ENCODE results near the gene TEAD4.
A peak's percentile ranks its signal among the peaks of the same experiment; 100 is the strongest.

The TEAD4 gene

DNA sequence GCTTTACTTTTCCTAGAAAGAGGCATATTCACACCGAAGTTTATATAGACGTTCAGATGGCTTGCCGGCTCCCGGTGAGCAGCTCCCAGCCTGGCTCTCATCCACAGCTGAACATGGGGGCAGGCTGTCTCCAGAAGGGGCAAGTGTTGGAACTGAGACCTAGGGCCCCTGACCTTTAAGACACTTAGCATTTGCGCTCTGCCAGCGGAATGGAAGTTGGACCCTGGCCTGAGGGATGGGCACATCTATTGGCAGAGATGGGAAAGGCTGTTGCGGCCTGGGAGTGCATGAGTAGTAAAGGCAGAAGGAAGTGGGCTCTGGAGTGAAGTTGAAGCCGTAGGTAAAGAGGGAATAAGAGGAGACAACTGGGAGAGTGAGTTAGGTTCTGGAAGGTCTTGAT lies 63.8 kb downstream of the TEAD4 start:
- DNase-seq (ENCODE audit: insufficient read length, low spot score), result no peak
- FAIRE-seq, result no peak

DNA sequence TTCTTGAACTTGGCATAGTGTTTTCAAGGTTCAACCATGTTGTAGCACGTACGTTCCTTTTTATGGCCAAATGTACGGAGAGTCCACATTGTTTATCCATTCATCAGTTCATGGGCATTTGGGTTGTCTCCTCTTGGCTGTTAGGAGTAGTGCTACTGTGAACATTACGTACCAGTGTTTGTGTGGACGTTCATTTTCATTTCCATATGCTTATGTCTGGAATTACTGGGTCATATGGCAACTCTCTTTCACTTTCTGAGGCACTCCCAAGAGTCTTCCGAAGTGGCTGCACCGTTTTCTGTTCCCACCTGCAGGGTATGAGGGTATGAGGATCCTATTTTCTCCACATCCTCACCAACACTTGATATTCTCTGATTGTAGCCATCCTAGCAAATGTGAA lies 68.9 kb downstream of the TEAD4 start:
- peak; percentile 68 for FAIRE-seq
- DNase-seq (ENCODE audit: insufficient read length, low spot score), result no peak

DNA sequence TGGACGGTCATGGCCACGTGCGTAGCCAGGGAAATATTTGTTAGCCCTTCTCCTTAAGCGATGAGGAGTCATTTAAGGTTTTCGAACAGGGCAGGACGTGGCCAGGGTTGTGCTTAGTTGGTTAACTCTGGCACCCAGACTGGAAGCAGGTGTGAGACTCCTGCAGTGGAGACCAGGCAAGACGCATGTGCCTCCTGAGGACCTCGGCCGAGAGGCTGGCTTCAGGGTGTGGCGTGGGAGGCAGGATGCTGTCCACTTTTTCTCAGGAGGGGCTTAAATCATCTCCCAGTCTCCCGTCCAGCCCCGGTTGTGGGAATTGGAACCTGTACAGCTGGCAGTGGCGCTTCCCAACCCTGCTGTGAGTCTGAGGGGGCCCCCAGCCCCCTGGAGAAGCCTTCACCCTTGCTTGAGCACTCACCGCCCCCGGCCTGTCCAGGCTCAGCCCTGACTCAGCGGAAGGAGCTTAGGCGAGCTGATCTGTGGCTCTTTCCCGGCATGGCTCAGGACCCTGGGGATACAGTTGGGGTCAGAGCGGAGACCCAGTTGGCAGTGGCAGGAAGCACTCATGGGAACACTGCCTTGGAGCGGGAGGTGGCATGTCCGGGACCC lies 71.7 kb downstream of the TEAD4 start:
- DNase-seq (ENCODE audit: insufficient read length, low spot score) (no peak), FAIRE-seq (no peak)

DNA sequence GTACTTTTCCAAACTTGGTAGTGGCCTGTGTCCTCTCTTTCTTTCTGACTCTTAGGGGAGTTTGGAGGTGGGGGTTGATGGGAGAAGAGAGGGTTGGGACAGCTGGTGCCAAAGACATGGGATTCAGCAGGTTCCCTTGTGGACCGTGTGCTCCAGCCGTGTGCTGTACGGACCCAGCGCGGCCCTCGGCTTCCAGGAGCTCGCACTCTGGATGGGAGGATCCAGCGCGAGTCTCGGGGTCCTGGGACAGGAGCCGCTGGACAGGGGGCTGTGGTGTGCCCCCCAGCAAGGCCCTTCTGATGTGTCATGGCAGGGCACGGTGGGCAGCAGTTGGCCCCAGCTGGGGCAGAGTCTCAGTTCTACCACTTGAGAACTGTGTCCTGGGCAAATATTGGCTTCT lies 73.0 kb downstream of the TEAD4 start:
- no peak for FAIRE-seq

DNA sequence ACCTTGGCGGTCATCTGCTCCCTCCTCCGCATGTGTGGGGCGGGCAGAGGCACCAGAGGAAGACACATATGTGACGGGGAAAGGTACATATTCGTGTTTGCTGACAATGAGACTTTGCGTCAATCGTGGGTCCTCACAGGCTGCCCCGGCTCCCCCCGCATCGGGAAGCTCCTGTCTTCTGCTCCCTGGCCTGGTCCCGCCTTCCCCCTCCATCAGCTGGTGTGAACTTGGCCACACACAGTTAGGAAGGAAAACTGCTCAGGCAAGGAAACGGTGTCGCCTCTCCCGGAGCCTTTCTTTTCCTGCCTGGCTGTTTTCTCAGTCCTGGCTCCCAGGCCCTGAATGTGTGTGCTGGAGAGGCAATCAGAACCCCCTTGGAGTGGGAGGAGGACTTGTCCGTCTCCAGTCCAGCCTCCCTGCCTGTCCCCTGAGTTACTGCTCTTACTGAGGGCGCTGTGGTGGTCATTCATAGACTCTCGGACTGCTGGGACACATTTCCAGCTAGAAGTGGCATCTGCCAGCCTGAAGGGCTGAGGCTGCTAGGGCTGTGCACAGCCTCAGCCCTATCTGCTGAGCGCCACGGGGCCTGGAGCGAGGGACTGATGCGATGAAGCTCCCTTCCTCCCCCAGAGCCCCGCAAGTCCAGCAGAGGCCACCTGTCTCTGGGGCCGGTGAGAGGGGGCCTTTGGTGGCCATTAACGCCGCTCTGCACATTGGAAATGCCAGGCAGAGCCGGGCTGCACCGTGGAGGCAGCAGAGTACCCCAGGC lies 73.8 kb downstream of the TEAD4 start:
- no peak for DNase-seq (ENCODE audit: insufficient read length, low spot score)
- FAIRE-seq, result no peak

More for the DNA sequence above, 73.0 kb downstream of the TEAD4 start:
- DNase-seq (ENCODE audit: insufficient read length, low spot score), result no peak

DNA sequence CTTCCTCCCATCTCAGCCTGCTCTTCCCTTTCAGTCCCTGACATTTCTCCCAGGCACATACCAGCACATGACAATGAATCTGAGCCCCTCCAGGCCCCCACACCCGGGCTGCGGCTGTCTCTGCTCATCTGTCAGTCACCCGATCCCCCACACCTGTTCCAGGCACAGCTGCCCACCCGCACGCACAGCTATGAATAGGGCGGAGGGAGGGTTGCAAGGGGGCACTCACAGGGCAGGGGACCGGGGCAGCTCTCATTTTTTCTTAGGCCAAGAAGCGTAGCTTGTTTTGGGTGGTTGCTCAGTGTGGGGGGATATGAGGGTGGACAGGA lies 74.3 kb downstream of the TEAD4 start:
- DNase-seq (ENCODE audit: insufficient read length, low spot score) (no peak), FAIRE-seq (no peak)

DNA sequence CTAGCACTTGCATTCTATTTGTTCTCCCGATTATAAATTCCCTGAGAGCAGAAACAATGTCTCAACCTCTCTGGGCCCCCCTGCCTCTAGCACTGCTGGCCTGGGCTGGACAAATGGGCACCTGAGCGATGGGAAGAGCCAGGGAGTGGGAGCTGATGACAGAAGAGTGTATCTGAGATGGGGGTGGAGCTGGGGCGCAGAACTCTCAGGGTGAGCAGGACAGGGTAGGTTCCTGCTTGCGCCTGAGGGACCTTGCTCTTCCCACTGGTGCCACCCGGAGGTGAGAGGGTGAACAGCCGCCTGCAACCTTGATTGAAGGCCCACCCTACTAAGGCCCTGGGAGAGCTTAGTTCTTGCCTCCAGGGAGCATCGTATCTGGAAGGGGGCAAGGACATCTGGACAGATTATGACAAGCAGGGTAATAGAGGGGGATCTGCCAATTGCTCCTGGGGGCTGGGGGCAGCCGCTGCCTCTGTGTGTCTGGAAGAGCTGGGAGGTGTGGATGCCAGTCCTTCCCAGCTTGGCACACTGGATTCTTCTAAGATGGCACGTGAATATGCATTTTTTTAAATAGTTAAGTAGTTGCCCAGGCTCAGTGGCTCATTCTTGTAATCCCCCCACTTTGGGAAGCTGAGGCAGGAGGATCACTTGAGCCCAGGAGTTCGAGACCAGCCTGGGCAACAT lies 75.0 kb downstream of the TEAD4 start:
- peak; percentile 85 for FAIRE-seq
- peak; percentile 94 for DNase-seq (ENCODE audit: insufficient read length, low spot score)

DNA sequence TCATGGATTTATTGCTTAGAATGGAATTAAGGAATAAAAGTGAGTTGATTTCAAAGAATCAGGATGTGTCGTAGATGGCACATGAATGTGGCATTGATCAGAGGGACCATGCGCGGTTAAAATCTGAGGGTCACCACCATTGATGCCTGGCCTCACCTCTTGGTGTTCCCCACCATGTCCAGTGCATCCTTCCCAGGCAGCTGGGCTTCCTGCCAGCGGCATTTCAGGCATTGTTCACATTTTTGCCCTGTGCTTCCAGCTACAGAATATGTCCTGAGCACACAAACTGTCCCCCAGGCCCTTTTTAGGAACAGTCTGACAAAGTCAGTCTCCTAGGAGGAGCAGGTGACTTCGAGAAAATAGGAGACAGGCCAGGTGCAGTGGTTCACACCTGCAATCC lies 76.0 kb downstream of the TEAD4 start:
- peak; percentile 54 for FAIRE-seq
- no peak for DNase-seq (ENCODE audit: insufficient read length, low spot score)

DNA sequence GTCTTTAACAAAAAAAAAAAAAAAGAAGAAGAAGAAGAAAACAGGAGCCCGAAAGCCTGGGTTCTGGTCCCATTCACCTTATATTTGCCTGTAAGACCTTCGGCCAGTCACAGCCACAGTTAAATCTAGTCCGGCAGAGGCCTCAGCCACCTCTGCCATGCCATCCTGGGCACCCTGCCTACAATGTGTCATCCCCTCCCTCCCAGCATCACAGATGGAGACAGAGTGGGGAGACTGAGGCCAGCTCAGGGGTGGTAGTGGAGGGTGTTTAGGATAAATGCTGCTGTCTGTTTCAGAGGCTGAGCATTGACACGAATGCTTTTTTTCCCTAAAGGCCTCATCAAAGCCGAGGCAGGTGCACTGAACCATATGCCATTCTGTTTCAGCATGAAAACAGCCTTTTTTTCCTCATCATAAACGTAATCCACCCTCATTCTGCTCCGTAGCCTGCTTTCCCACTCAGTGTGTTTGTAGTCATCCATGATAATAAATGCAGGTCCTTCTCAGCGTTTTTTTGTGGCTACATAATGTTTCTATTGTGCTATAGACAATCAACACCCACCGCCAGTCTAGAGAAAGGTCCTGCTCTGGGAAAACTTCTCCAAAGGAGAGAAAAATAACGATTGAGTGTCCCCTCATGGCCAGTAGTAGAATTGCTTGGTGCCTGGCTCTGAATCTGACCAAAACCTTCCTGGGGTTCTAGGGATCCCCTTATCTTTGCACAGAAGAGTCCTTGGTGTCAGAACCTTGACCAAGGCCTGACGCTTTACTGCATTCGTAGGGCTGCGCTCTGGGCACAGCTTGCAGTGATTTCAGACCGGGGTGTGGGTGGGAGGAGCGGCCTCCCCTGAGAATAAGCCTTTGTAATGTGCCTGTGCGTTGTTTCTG lies 76.9 kb downstream of the TEAD4 start:
- FAIRE-seq, result peak; percentile 4
- no peak for DNase-seq (ENCODE audit: insufficient read length, low spot score)

DNA sequence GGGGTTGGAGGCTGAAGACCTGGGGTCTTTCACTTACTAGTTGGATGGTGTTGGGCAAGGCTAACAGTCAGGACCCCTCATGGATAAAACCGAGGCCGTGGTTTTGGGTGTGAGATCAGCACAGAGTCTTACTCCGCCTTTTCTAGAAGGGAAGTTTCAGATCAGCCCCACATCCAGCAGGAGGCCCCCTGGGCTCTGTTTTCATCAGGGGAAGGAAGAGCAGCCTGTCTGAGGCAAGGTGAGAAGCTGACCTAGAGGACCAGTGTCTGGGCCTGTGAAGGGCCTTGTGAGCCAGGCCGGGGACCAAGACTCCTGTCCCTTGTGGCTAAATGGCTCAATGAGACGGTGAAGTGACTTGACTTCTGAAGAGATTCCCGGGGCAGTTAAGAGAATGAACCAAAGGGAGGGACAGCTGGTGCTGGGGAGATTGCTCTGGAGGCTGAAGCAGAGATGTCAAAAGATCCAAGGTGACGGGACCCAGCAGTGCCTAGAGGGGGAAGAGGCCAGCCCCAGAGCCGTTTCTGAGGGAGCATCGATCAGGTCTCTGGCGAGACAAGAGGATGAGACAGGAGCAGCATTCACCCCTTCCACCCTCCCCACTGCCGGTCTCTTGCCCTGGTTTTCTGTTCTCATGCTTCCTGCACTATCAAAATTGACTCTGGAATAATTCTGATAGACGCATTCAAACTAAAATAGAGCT lies 77.9 kb downstream of the TEAD4 start:
- DNase-seq (ENCODE audit: insufficient read length, low spot score), result no peak

DNA sequence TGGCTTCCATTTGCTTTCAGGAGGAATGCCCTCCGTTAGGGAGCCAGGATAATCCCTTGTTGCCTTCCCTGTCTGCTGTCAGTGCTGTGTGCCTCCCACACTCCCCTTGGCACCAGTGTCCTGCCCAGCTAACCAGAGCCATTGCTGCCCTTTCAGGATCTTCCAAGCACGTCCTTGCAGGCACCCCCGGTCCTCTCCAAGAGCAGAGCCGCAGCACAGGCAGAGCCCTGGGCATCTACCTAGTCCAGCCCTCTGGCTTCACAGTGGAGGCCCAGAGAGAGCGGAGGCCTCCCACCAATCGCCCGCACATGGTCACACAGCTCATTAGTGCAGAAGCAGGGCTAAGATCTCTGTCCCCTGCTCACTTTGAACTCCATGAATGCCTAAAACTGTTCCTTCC lies 79.0 kb downstream of the TEAD4 start:
- FAIRE-seq (no peak), DNase-seq (ENCODE audit: insufficient read length, low spot score) (no peak)

More for the DNA sequence above, 77.9 kb downstream of the TEAD4 start:
- no peak for FAIRE-seq

DNA sequence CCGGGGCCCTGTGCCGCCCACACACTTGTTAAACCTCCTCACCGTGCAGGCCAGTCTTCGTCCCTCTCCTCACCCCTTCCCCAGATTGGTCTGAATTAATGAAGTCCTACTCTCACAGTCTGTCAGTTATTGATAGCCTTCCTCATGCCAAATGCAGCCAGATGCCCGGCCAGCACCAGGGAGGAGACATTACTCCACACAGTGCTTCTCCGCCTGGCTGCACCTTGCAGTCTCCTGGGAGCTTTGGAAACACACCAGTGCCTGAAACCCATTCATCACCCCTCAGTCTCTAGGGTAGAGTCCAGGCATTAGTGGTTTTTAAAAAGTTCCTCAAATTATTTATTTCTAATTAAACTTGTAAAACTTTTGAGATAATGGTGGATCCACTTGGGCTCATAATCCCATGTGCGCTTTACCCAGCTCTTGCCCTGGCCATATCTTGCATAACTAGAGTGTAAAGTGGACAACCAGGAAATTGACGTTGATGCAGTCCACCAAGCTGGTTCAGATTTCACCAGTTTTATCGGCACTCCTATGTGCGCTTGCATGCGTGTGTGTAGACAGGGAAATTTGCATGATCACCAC lies 79.8 kb downstream of the TEAD4 start:
- no peak for DNase-seq (ENCODE audit: insufficient read length, low spot score)
- no peak for FAIRE-seq

DNA sequence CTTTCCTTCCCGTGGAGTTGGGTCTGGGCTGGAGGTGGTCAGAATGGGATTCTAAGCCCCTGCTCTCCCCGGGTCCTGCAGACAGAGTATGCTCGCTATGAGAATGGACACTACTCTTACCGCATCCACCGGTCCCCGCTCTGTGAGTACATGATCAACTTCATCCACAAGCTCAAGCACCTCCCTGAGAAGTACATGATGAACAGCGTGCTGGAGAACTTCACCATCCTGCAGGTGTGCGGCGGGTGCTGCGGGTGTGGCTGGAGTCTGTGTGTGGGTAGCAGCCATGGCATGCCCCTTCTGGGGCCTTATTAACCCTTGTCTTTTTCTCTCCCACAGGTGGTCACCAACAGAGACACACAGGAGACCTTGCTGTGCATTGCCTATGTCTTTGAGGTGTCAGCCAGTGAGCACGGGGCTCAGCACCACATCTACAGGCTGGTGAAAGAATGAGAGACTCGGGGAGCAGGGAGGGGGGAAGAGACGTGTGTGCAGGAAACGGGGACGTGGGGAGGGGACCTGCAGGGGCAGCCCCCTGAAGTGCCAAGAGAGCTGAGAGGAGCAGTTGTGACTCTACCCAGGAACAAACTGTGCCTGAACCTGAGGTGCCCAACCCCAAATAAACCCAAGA lies 80.9 kb downstream of the TEAD4 start:
- FAIRE-seq (no peak), DNase-seq (ENCODE audit: insufficient read length, low spot score) (no peak)

DNA sequence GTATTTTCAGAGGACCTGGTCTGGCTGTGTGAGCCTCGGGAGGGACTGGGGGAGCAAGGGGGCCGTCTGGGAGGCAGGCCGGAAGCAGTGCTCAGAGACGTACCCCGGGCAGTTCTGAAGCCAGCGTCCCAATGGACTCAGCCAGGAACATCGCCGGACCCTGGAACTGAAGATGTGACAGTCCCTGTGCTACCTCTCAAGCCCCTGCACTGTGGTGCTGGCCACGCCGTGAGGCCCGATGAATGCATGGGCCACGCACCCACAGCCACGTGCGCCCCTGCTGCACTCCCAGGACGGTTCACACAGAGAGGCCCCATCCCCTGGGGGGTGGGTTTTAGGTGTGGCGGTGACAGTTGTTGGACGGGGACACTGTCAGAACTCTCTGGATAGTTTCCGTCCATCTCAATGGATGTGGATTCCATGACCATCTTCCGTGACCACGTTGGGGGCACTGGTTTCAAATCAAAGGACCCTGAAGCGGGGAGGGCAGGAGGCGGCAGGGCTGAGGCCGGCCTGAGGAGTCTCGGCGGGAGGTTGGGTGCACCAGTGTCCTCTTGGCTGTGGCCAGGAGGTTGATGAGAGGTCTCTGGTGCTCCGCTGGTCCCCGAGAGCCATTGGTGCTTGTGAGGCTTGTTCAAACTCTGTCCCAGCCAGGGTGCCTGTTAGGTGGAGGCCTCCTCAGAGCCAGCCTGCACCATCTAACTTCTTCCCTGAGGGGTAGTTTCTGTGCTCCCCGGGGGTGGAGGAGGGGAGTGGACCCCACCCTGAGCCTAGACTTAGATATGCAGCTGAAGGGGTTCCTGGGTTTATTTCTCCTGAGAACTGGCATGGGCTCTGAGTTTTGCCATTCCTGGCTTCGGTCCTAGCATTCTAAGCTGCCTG lies 81.7 kb downstream of the TEAD4 start:
- DNase-seq (ENCODE audit: insufficient read length, low spot score) (no peak), FAIRE-seq (no peak)

DNA sequence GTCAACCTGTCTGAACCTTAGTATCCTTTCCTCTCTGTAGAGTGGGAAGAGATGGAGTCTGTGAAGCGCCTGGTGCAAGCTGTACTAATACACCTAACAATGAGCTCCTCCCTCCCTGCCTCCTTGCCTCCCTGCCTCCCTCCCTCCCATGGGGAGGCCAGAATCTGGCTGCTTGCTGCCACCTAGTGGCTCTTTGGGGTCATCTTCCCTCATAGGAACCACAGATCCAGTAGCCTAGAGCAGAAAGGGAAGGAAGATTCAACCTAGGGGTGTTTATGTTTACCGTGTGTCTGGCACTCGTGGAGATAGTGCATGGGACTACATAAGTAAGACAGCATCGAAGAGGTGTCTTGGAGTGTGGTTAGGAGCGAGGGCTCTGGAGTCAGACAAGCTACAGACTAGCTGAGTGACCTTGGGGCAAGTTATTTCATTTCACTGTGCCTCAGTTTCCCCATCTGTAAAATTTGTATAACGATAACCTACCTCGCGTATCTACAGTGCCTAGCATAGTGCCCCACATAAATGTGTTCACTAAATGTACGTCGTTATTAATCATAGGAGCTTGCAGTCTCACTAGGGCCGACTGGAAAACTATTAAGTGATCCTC lies 82.5 kb downstream of the TEAD4 start:
- FAIRE-seq, result peak; percentile 75
- peak; percentile 93 for DNase-seq (ENCODE audit: insufficient read length, low spot score)

DNA sequence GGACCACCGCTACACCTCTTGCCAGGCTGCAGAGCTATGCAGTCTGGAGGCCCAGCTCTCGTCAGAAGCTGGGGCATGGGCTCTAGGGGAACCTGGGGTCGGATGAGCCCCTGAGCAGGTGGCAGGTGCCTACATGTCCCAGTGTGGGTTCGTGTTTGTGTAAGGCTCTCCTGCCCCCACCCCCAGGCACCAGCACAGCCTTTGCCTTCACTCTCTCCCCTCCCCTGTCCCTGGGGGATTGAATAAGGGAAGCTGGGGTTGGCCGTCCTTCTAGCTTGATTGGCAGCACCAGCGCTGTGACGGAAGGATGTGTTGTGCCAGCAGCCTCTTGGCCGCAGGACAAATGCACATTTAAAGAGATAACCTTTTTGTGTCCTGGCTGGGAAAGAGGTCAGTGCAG lies 83.2 kb downstream of the TEAD4 start:
- FAIRE-seq, result no peak
- no peak for DNase-seq (ENCODE audit: insufficient read length, low spot score)

DNA sequence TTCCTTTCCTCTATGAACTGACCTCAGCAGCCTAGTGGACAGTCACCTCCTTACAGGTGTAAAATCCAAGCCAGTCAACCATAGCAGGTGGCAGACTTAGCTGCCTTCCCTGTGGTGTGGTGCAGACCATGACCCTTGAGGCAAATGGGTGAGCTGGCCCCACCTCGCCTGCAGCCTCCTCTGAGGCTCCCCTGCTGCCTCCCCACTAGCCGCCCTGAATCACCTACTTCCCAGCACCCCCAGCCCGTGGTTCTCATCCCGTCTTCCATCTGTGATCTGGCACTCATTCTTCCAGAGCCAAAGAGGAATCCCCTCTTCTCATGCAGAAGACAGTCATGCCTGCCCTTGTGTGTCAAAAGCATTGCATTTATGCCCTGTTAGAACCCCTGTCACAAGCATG lies 83.6 kb downstream of the TEAD4 start:
- no peak for FAIRE-seq
- DNase-seq (ENCODE audit: insufficient read length, low spot score), result no peak

DNA sequence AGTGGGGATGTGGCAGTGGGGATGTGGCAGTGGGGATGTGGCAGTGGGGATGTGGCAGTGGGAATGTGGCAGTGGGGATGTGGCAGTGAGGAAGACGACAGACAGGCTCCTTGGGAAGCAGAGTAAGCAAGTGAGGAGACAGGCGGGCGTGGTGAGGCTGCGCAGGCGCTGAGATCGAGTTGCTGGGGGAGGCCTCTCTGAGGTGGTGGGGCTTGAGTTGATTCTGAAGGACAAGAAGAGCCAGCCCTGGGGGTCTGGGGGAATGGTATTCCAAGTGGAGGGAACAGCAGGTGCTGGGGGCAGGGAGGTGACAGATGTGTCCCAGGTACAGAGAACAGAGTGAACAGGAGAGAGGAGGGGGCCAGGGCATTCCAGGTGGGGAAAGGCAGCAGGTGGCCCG lies 84.2 kb downstream of the TEAD4 start:
- FAIRE-seq (no peak), DNase-seq (ENCODE audit: insufficient read length, low spot score) (no peak)

Data from HTR-8/SVneo (cell line).